Stomach (tissue), 9 donors: ENCODE data around the gene WNT9B. TPM values are rescaled to one million over a fixed set of nuclear protein-coding genes. Genes with fewer than 3 reads are reported as not detected.

Source experiments
- DNase-seq, 2 donors: peaks; one replicate each; pipeline versions ENCODE4 v3.0.0 to v3.0.0-alpha.2; 2013 to 2019
- H3K27ac ChIP-seq, 5 donors: fragments of 200-600 bp in 4 of 5; sonication (generic) in 4 of 5; one replicate each; pipeline ENCODE4 v1.5.1; 2013 to 2019; ENCODE audit warnings: mild to moderate bottlenecking in 1 of 5, moderate library complexity in 1 of 5
- H3K27me3 ChIP-seq, 3 donors: fragments of 200-600 bp; sonication (generic); one replicate each; pipeline ENCODE4 v1.5.1; 2017 to 2019; ENCODE audit warnings: mixed run types in 1 of 3
- H3K36me3 ChIP-seq, 4 donors: fragments of 200-600 bp; sonication (generic); 1 replicate in 3 of 4; 2 replicates in 1 of 4; pipeline ENCODE4 v1.5.1; 2016 to 2019
- H3K4me1 ChIP-seq, 4 donors: fragments of 200-600 bp; sonication (generic); one replicate each; pipeline ENCODE4 v1.5.1; 2016 to 2019
- H3K4me3 ChIP-seq, 4 donors: fragments of 200-600 bp; sonication (generic) in 3 of 4; one replicate each; pipeline ENCODE4 v1.5.1; 2016 to 2019; ENCODE audit warnings: mild to moderate bottlenecking in 1 of 4
- H3K9me3 ChIP-seq, 4 donors: fragments of 200-600 bp; sonication (generic); one replicate each; pipeline ENCODE4 v1.5.1; 2016 to 2019
- CTCF ChIP-seq, 7 experiments: fragments of 450-650 bp in 4 of 7; fragments of 200-600 bp in 3 of 7; sonication (generic) in 3 of 7; IDR thresholded peaks; one replicate each; pipeline ENCODE4 v1.5.1; 2016 to 2019; ENCODE audit warnings: antibody characterized with exemption in 7 of 7, control low read depth in 2 of 7, mild to moderate bottlenecking in 1 of 7
- EP300 ChIP-seq: sonication (generic); formaldehyde crosslinking; IDR thresholded peaks from one replicate; pipeline ENCODE4 v1.6.1; 2017; ENCODE audit warnings: antibody characterized with exemption
- POLR2A ChIP-seq, 4 donors: fragments of 450-650 bp; IDR thresholded peaks; one replicate each; pipeline ENCODE4 v1.6.1; 2016; ENCODE audit warnings: antibody characterized with exemption in 4 of 4, control low read depth in 2 of 4, mild to moderate bottlenecking in 1 of 4, moderate library complexity in 1 of 4
- POLR2AphosphoS5 ChIP-seq, 3 donors: sonication (generic); formaldehyde crosslinking; IDR thresholded peaks; one replicate each; pipeline ENCODE4 v1.6.1; 2016; ENCODE audit warnings: antibody characterized with exemption in 3 of 3
- WGBS, 5 donors: extraction: QIAGEN DNeasy Blood & Tissue Kit in 3 of 5; methylation state at CpG; one replicate each; pipeline versions ENCODE4 v1.1.5 to v1.1.7; 2013 to 2018; 5-methylcytosine and 5-hydroxymethylcytosine counted together
- intact Hi-C: fragments of 100-400 bp; cut with DNase I; formaldehyde crosslinking; loops from one replicate; pipeline ENCODE4 v1.15.1; 2023; ENCODE audit warnings: low total_unique reads
- polyA plus RNA-seq, 3 donors: library from polyadenylated mRNA; stranded (reverse); fragments of 200-250 nt; gene quantifications; one replicate each; pipeline ENCODE4 v1.2.3, GENCODE V29; 2013
- total RNA-seq, 5 donors: library from RNA; depleted of rRNA; stranded (reverse); fragments of >200 nt; gene quantifications; one replicate each; pipeline versions ENCODE4 v1.1.0 to v1.2.3, GENCODE V29; 2014 to 2016
- donor health status: healthy with polysubstance abuse.
- donor health status: Bipolar disorder and iron deficiency.
- donor health status: healthy.

Gene WNT9B
- total and polyA plus RNA-seq, 8 donors: 0.05 TPM; not detected in 7

GRCh38 chr17:46872421-46872820, 21.0 kb downstream of the WNT9B start:
- DNase-seq: no peak
- TF ChIP-seq CTCF (IDR thresholded peaks at IDR 0.05) (no peak), EP300 (no peak), POLR2A (IDR thresholded peaks at IDR 0.05) (no peak), POLR2AphosphoS5 (IDR thresholded peaks at IDR 0.05) (no peak)
- Histone ChIP-seq H3K4me3 (no peak overlapping the region), H3K27ac (no peak overlapping the region), H3K9me3 (no peaks in the 10 kb centered on the region), H3K36me3 (no peaks in the 10 kb centered on the region), H3K4me1 (peaks cover 0 to 15% (median 4%) of the 10 kb centered on the region in 4 donors), H3K27me3 (no peaks in the 10 kb centered on the region)
- WGBS, 5 donors: 87 to 94% (median 89%) methylated on average over 3 to 16 of the region's 16 CpGs
- intact Hi-C loops: no loop called here

GRCh38 chr17:46873941-46874645, 22.7 kb downstream of the WNT9B start:
- WGBS, 5 donors: 70 to 85% (median 76%) methylated on average over 7 of the region's 7 CpGs
- no peaks in the 10 kb centered on the region for H3K36me3 ChIP-seq
- H3K4me1 ChIP-seq: peaks cover 0 to 25% (median 4%) of the 10 kb centered on the region in 4 donors
- no peak overlapping the region for H3K4me3 ChIP-seq
- DNase-seq: no peak
- TF ChIP-seq EP300 (no peak), CTCF (IDR thresholded peaks at IDR 0.05) (no peak), POLR2AphosphoS5 (IDR thresholded peaks at IDR 0.05) (no peak), POLR2A (IDR thresholded peaks at IDR 0.05) (no peak)
- H3K27ac ChIP-seq: no peak overlapping the region
- no peaks in the 10 kb centered on the region for H3K27me3 ChIP-seq
- intact Hi-C loops: no loop called here
- H3K9me3 ChIP-seq: no peaks in the 10 kb centered on the region

GRCh38 chr17:46874906-46875305, 23.5 kb downstream of the WNT9B start:
- intact Hi-C loops: no loop called here
- no peak for DNase-seq
- no peaks in the 10 kb centered on the region for H3K27me3 ChIP-seq
- WGBS, 5 donors: 85 to 91% (median 89%) methylated on average over 14 to 16 of the region's 16 CpGs
- H3K36me3 ChIP-seq: no peaks in the 10 kb centered on the region
- H3K27ac ChIP-seq: no peak overlapping the region
- peaks cover 0 to 25% (median 4%) of the 10 kb centered on the region in 4 donors for H3K4me1 ChIP-seq
- H3K4me3 ChIP-seq: no peak overlapping the region
- TF ChIP-seq POLR2A (IDR thresholded peaks at IDR 0.05): no peak
- TF ChIP-seq EP300: no peak
- no peak for TF ChIP-seq CTCF (IDR thresholded peaks at IDR 0.05)
- TF ChIP-seq POLR2AphosphoS5 (IDR thresholded peaks at IDR 0.05): no peak
- no peaks in the 10 kb centered on the region for H3K9me3 ChIP-seq

- H3K9me3 ChIP-seq: no peaks in the 10 kb centered on the region
- peaks cover 0 to 19% (median 2%) of the 10 kb centered on the region in 4 donors for H3K4me1 ChIP-seq
- no peaks in the 10 kb centered on the region for H3K27me3 ChIP-seq
- H3K27ac ChIP-seq: peak overlapping the region in 3 of 5 donors; percentile 10 to 24 (median 12)
- TF ChIP-seq CTCF (IDR thresholded peaks at IDR 0.05) (no peak), EP300 (no peak)
- WGBS, 5 donors: 69 to 76% (median 74%) methylated on average over 8 to 13 of the region's 13 CpGs
- no peak overlapping the region for H3K4me3 ChIP-seq
- DNase-seq: no peak
- no peaks in the 10 kb centered on the region for H3K36me3 ChIP-seq
- intact Hi-C loops: no loop called here
These were observed 24.5 kb downstream of the WNT9B start for GRCh38 chr17:46875849-46876352.
